Colon (tissue), 2 donors: ENCODE measurements around the gene RTKN2.
"Not testable (repeated sequence)": the region's sequence is repeated elsewhere in the genome, so short reads cannot be mapped to it uniquely, and the experiment has no call there.

Experiments
- FAIRE-seq: peaks from 2 replicates; lab custom pipeline; 2012; peaks lifted over from hg19 to GRCh38; lab: Jason Lieb, UNC
- donor health status: control.
- donor health status: control.

The RTKN2 gene

DNA sequence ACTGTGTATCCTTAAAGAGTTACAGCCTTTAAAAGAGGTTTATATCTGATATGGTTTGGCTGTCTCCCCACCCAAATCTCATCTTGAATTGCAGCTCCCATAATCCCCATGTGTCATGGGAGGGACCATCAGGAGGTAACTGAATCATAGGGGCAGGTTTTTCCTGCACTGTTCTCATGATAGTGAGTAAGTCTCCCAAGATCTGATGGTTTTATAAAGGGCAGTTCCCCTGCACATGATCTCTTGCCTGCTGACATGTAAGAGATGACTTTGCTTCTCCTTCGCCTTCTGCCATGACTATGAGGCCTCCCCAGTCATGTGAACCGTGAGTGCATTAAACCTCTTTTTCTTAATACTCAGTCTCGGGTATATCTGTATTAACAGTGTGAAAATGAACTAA is 9.7 kb downstream of the RTKN2 start:
- no peak for FAIRE-seq

DNA sequence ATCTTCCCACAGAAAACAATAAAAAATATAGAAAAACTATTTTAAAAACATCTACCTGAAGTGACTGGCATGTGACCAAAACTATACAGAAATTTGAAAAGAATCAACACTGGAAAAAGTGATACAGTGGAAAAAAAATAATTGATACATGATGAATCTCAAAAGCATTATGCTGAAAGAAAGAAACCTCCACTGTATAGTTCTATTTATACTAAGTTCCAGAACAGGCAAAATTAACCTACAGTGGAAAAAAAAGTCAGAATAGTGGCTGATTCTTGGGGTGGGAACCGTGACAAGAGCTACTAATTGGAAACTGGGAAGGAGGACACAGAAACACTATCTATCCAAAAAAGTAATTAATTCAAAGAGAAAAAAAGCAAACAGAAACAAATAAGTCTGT is 14.9 kb downstream of the RTKN2 start:
- FAIRE-seq = no peak

DNA sequence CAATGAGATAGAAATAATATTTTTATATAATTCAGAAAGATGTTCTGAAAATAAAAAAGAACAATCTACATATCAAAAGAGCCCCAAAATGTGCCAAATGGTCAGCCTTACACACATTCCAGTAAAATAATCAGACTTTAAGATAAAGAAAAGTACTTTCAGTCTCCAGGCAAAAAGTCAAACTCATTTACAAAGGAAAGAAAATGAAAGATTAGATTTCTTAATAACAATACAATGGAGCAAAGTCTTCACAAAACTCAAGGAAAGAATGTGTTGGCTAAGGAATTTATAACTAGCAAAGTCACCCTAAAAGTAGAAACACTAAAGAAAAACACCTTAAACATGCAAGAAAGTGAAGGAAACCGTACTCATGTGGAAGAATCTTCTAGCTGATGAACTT is 16.6 kb downstream of the RTKN2 start:
- no peak for FAIRE-seq

DNA sequence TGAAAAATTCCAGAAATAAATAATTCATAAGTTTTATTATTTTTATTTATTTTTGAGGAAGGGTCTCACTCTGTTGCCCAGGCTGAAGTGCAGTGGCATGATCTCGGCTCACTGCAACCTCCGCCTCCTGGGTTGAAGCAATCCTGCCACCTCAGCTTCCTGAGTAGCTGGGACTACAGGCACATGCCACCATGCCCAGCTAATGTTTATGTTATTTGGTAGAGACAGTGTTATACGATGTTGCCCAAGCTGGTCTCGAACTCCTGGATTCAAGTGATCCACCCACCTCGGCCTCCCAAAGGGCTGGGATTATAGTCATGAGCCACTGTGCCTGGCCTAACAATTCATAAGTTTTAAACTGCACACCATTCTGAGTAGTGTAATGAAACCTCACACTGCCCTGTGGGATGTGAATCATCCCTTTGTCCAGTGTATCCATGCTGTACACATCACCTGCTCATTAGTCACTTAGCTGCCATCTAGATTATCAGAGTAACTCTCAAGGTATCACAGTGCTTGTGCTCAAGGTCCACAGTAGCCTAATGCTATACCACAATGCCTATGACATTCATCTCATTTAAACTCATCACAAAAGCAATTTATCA is 17.9 kb downstream of the RTKN2 start:
- FAIRE-seq = no peak

DNA sequence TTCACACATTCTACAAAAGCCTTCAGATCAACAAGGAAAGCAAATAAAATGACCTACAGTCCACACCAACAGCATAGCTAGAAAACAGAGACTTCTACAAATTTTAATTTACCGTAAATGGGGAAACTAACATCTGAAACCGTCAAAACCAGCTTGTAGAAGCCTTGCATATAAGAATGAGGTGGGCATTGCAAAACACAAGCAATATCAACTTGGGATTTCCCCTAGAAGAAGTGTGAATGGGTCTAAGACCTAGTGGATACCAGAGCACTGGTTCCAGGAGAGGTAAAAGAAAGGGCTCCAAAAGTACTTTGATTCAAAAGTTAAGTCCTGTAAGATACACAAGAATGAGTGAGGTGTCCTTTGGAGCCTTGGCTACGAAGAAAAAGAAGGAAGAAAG is 18.7 kb downstream of the RTKN2 start:
- FAIRE-seq = no peak

DNA sequence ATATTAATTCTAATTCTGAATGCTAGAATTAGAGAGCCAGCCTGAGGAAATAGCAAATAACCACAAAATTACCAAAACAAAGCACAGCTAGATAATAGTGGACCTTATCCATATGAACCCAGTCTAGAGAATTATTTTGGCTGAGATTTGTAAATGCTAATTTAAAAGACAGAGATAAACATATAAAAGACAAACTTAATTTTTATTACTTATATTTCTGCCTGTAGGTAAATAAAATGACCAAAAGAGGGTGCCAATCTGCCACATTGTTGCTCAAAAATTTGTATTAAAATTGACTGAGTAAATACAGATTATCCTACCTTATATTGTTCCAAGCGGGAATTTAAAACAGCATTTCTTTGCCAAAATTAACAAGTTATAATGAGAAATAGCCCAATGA is 20.2 kb downstream of the RTKN2 start:
- peak; percentile 14 for FAIRE-seq

DNA sequence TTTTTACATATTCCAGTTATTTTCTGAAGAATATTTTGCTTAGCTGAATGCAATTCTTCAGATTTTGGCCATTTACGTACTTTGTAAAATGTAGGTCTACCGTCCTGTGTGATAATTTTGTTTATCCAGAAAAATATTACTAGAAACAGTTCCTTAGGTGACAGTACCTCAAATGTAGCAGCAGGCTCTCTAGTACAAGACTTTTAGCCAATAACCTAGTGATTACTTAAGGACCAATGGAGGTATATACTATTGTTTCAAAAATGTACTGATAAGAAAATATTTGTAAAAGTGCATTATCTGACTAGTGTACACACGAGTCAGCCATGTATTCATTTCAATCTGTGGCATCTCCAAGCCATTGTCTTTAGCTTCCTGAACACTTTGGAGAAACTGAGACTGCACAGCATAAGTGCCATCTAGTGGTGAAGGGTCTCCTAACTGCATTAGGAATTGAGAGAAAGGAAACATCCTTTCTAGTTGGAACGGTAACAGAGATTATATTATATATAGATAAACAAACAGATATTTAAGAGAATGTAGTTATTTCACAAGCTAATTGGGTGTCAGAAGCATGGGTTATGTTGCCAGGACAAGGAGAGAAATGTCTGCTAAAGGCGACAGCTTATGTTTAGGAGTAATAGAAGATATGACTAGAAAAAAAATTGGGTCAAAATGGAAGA is 23.7 kb downstream of the RTKN2 start:
- FAIRE-seq = peak; percentile 93

DNA sequence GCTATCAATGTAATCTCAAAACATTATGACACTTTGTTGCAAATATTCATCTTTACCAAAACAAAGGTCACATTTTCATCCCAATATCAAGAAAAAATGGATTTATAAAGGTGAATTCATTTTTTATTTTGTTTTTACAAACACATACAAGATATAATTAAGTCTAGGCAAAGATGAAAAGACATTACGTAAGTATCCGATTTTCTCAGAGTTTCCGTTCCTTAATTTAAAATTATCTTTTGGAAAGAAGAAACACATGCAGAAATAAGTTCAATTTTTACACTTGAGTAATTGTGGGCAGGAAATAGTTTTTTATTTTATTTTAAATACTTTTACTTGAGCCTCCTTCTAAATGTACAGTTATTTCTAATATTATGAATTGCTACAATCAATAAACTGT is 24.6 kb downstream of the RTKN2 start:
- FAIRE-seq = peak; percentile 87

DNA sequence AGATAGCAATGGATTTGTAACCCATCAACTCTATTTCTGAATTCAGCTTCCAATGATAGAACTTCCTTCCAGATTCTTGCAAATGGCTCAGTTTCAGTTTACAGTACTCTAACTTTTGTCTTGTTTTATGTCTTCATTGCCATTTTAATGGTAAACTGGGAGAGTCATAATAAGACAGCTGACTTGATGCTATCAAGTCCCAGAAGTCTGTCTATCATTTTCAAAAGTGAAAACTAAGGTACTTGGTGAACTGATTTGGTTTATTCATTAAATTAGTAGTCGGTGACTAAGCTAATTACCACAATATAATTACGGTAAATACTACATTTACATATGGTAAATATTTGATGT is 25.0 kb downstream of the RTKN2 start:
- FAIRE-seq = no peak

DNA sequence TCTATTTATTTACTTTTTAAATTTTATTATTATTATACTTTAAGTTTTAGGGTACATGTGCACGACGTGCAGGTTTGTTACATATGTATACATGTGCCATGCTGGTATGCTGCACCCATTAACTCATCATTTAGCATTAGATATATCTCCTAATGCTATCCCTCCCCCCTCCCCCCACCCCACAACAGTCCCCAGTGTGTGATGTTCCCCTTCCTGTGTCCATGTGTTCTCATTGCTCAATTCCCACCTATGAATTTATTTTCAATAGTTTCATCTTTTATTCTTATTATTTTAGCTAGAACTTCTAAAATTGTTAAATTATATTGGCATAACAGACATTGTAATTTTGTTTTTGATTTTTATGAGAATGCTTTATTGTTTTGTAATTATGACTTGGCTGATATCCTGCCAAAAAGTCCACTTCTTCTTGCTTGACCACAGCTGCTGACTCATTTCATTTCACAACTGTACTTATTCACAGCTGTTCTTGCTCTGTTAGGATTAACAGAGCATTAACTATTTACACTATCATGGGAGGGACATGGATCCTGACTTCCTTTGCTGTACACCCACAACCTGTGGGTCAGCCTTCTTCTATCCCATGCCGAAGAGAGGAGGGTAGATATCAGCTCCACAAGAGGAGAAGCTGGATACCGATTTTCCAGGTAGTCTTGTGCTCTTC is 25.5 kb downstream of the RTKN2 start:
- not testable (repeated sequence) for FAIRE-seq

DNA sequence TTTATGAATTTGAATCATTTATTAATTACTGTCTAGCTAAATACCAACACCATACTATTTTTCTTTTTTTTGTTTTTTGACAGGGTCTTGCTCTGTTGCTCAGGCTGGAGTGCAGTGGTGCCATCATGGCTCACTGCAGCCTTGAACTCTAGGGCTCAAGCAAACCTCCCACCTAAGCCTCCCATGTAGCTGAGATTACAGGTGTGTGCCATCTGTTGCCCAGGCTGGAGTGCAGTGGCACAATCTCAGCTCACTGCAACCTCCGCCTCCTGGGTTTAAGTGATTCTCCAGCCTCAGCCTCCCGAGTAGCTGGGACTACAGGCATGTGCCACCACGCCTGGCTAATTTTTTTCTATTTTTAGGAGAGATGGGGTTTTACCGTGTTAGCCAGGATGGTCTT is 27.1 kb downstream of the RTKN2 start:
- not testable (repeated sequence) for FAIRE-seq

DNA sequence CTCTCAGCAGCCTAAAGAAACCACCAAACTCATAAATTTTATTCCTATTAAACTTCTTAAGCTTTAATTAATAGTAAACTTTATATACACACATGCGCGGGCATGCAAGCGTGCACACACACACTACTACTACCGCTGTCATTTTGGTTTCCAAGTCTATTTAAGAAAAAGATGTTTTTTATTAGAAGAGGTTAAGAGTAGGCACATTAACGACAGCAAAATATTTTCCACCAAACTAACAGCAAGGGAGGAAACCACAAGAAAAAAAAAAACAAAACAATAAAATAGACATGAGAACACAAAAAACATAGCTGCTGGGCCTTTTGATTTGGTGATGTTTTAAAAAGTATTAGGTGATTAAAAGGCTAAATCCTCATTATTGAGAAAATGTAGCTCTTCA is 28.6 kb downstream of the RTKN2 start:
- FAIRE-seq = no peak

DNA sequence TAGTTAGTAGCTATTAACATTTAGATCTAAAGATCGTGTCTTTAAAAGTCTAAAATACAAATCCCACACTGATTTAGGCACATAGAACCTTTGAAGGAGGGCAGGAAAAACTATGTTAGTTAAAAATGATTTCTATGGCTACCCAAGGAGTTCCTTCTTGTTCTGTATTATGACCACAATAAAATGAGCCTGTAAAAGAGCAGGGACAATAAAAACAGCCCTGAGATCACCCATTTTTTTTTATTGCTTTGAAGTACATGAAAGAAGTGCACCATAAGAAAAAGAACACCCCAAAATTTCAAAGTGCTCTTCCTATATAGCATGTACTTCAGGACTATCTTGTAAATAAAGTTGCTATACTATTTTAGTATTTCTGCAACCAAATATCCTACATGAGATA is 29.8 kb downstream of the RTKN2 start:
- FAIRE-seq = no peak

DNA sequence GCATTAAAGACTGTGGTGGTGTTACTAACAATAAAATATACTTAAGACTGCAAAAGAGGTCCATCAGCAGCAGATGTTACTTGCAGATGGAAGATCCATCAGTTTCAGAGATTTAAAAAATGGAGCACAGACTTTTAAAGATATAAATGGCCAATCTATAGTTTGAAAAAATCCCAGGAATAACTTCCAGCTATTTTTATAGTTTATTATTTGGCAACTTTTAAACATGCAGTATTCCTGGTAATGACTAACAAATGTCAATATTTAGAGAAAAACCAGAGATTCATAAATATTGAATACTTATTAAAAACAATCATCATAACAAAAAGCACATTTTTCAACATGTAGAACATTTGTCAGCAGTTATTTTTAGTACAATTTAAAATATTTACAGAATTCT is 30.7 kb downstream of the RTKN2 start:
- FAIRE-seq = peak; percentile 62

DNA sequence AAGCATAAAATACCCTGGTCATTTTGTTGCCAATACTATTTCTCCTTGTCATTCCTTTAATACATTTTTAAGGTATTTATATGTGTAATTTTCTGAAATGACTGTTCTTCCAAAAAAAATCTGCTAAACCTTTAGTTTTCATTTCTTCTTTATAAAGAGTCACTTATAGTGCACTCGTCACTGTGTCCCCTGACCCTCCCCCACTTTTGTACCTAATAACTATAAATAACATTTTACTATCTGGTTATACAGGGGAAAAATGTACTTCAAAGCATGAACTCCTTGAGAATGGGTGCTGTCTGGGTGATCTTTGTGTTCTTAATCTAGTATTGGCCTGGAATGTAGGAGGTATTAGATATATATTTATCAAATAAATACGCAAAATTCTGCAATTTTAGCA is 31.1 kb downstream of the RTKN2 start:
- FAIRE-seq = no peak

DNA sequence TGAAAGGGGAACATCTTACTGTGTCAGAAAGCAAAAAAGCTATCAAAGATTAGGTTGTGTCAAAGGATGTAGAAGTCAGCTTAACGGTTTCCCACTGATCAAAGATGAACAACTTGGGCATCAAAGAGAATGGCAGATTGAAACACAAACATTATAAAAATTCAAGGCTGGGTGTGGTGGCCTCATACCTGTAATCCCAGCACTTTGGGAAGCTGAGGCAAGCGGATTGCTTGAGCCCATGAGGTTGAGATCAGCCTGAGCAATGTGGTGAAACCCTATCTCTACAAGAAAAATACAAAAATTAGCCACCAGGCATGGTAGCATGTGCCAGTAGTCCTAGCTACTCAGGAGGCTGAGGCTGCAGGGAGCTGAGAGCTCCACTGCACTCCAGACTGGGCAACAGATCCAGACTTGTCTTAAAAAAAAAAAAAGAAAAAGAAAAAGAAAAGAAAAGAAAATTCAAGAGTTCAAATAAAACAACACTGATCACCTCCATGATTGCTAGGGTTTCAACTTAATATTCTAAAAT is 34.5 kb downstream of the RTKN2 start:
- no peak for FAIRE-seq

DNA sequence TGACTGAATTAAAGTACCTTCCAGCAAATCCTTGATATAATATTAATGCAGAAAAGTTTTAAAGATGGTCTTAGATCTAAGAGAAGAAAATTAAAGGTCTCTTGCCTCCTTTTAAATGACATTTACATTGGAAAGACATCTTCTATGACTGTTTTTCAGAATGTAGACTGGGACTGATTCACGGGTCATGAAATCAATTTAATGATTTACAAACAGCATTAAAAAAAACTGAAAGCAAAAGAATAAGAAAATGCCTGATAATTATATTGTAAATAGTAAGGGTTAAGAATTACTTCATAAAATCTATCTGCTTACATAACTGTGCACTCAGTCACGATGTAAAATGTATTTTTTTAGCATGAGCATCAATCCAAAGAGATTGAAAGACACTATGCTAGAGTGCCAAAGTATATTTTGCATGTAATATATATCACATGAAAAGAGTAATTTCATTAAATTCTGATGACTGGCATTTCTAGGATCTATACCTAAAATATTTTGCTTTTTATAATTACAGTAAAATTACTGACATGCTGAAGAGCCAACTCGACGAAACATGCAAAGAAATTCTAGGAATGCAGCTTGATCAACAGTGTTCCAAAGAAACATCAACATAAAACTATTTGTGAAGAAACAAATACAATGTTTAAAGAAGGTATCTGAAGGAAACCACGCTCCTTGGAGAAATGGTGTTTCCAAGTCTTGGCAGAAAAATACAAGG is 35.1 kb downstream of the RTKN2 start:
- FAIRE-seq = no peak

DNA sequence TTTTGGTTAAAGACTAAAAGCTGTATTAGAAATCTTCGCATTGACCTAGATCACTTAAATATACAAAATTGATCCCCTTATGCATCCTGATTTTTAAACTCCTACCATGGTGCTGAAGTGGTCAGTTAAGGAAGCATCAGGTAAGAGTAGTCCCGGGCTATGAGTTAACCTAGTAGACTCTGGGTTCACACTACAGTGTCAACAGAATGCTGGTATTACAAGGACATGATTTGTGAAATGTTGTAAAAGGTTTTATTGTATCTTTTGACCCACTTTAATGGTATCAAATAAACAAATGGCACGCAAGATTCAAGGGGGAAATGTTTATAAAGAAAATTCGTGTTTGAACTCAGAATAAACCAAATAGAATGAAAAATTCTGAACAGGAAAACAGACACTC is 36.8 kb downstream of the RTKN2 start:
- no peak for FAIRE-seq

DNA sequence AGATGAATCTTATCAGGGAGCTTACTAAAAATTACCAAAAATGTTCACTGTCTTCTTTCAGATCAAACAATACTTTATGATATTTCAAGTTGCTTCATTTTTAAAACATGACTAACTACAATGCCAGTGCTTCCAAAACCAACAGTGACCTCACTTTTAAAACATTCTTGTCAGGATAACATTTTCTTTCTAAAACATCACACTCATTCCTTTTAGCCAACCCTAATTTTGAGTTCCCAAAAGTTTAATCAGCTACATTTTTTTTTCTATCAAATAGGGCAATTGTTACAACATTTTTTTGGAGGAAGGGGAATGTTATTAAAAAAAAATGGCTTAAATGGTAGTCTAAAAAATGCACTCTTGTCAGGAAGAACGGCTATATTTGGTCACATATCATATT is 37.3 kb downstream of the RTKN2 start:
- FAIRE-seq = peak; percentile 24

DNA sequence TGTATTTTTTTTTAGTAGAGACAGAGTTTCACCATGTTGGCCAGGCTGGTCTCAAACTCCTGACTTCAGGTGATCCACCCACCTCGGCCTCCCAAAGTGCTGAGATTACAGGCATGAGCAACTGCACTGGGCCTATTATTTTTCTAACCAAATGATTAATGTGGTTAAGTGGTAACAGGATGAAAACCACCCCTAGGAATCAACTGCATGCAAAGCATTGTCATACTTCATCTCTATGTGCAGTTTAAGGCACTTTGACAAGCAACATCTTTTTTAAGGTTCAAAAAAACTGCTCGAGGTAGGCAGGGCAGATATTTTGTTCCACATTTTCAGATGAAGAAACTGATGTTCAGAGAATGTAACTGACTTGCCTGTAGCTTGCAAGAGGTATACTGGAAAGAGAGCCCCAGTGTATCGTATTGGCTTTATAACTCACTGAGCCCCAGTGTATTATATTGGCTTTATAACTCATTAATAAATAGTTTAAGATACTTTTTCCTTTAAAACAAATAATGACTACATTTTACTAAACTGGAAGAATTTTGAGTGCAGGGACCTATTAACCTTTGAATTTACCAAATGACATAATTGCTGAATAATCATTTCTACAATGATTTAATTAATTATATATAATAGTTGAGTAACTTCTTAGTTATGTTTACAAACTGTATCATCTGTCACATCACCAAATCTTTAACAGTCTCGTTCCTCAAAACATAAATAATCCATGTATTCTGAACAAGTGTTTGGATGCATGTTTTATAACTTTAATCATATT is 38.1 kb downstream of the RTKN2 start:
- FAIRE-seq = peak; percentile 36

DNA sequence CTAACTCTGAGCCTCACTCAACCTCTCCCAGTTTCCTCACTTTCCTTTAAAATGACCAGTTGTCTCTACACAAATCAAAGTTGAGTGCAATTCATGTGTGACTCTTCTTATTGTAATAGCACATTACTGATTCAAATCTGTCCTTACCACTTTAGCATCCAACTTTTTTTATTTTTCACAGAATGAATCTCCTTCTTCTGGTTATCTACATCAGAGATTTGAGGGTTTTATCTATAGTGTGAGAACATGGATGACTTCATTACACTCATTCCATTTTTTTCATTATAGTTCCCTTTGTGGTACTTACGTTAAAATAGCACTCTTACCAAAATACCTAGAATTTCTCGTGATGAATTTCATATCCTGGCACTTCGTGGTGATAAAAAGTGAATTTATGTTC is 43.3 kb downstream of the RTKN2 start:
- FAIRE-seq = no peak

DNA sequence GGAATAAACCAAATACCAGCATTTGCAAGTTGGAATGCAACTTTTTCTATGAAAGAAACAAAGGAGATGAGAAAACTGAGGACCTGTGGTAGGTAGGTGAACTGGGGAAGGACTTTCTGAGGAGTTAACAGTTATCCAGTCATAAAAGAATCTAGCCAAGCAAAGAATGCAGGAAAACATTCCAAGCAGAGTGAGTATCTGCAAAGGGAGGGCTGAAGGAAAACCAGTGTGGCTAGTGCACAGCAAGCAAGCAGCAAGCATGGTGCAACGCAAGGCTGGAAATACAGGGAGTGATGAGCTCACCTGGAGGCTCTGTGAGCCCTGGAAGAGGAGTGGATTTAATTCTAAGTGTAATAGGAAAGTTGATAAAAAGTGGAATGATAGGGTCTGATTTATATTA is 44.0 kb downstream of the RTKN2 start:
- no peak for FAIRE-seq
